H9 (cell line): ENCODE measurements around the gene UBE2N. TPM values are rescaled to one million over a fixed set of nuclear protein-coding genes. Genes with fewer than 3 reads are reported as not detected.

Experiments used
- DNase-seq: peaks from one replicate; pipeline ENCODE4 v3.0.0-alpha.2; 2017
- H2AFZ ChIP-seq: one replicate; pipeline ENCODE4 v1.6.1; 2013; ENCODE audit warnings: mild to moderate bottlenecking, low read length, control low read depth, moderate library complexity
- H2AK5ac ChIP-seq: 2 replicates; pipeline ENCODE4 v1.6.1; 2013; ENCODE audit warnings: low read length, control low read depth, mixed read lengths; ENCODE audit not compliant: insufficient read length
- H2BK120ac ChIP-seq: one replicate; pipeline ENCODE4 v1.6.1; 2013; ENCODE audit warnings: low read depth, mild to moderate bottlenecking, low read length, control low read depth, inconsistent platforms; ENCODE audit not compliant: poor library complexity, severe bottlenecking
- H2BK12ac ChIP-seq: 2 replicates; pipeline ENCODE4 v1.6.1; 2013; ENCODE audit warnings: low read length, control low read depth, mixed read lengths, low read depth; ENCODE audit not compliant: insufficient read length
- H2BK15ac ChIP-seq: 2 replicates; pipeline ENCODE4 v1.6.1; 2013; ENCODE audit warnings: low read depth, low read length, control low read depth
- H2BK20ac ChIP-seq: one replicate; pipeline ENCODE4 v1.6.1; 2013; ENCODE audit warnings: low read depth, mild to moderate bottlenecking, low read length, control low read depth, inconsistent platforms; ENCODE audit not compliant: poor library complexity, severe bottlenecking
- H2BK5ac ChIP-seq: 2 replicates; pipeline ENCODE4 v1.6.1; 2013; ENCODE audit warnings: low read length, control low read depth, mixed read lengths; ENCODE audit not compliant: insufficient read length
- H3K14ac ChIP-seq: 2 replicates; pipeline ENCODE4 v1.6.1; 2013; ENCODE audit warnings: low read length, control low read depth; ENCODE audit not compliant: insufficient read depth
- H3K18ac ChIP-seq: 2 replicates; pipeline ENCODE4 v1.6.1; 2013; ENCODE audit warnings: low read depth, mild to moderate bottlenecking, mixed read lengths, low read length, control low read depth; ENCODE audit not compliant: insufficient read length
- H3K23ac ChIP-seq: 2 replicates; pipeline ENCODE4 v1.6.1; 2013; ENCODE audit warnings: low read length, control low read depth, mixed read lengths, low read depth; ENCODE audit not compliant: insufficient read length
- H3K23me2 ChIP-seq: 2 replicates; pipeline ENCODE4 v1.6.1; 2013; ENCODE audit warnings: low read depth, mild to moderate bottlenecking, mixed read lengths, low read length, control low read depth; ENCODE audit not compliant: insufficient read length, poor library complexity, severe bottlenecking
- H3K27ac ChIP-seq: 2 replicates; pipeline ENCODE4 v1.5.1; 2013; ENCODE audit warnings: low read length, control low read depth, mixed read lengths, low read depth; ENCODE audit not compliant: insufficient read length
- H3K27me3 ChIP-seq: 2 replicates; pipeline ENCODE4 v1.6.1; 2013; ENCODE audit warnings: low read length, control low read depth, inconsistent platforms; ENCODE audit not compliant: insufficient read depth
- H3K4ac ChIP-seq: 2 replicates; pipeline ENCODE4 v1.6.1; 2013; ENCODE audit warnings: low read depth, mild to moderate bottlenecking, control low read depth, inconsistent platforms, low read length, moderate library complexity
- H3K4me1 ChIP-seq: 2 replicates; pipeline ENCODE4 v1.6.1; 2013; ENCODE audit warnings: low read length, control low read depth, inconsistent platforms; ENCODE audit not compliant: insufficient read depth
- H3K4me2 ChIP-seq: 2 replicates; pipeline ENCODE4 v1.6.1; 2013; ENCODE audit warnings: low read length, control low read depth, mixed read lengths; ENCODE audit not compliant: insufficient read length, insufficient read depth
- H3K56ac ChIP-seq: 2 replicates; pipeline ENCODE4 v1.6.1; 2013; ENCODE audit warnings: low read depth, mild to moderate bottlenecking, mixed read lengths, low read length, control low read depth; ENCODE audit not compliant: insufficient read length
- H3K79me1 ChIP-seq: 2 replicates; pipeline ENCODE4 v1.6.1; 2013; ENCODE audit warnings: low read depth, mild to moderate bottlenecking, moderate library complexity, low read length, control low read depth, inconsistent platforms; ENCODE audit not compliant: insufficient read depth, poor library complexity, severe bottlenecking
- H3K79me2 ChIP-seq: 2 replicates; pipeline ENCODE4 v1.6.1; 2013; ENCODE audit warnings: low read length, control low read depth, inconsistent platforms; ENCODE audit not compliant: insufficient read depth
- H3K9ac ChIP-seq: 2 replicates; pipeline ENCODE4 v1.6.1; 2013; ENCODE audit warnings: low read length, control low read depth, mixed read lengths; ENCODE audit not compliant: insufficient read length; ENCODE audit errors: extremely low read depth
- H3K9me3 ChIP-seq: one replicate; pipeline ENCODE4 v1.6.1; 2013; ENCODE audit warnings: low read depth, low read length, inconsistent platforms; ENCODE audit not compliant: control insufficient read depth
- H3T11ph ChIP-seq: one replicate; pipeline ENCODE4 v1.6.1; 2013; ENCODE audit warnings: mild to moderate bottlenecking, low read length, control low read depth, inconsistent platforms
- H4K20me1 ChIP-seq: one replicate; pipeline ENCODE4 v1.6.1; 2013; ENCODE audit not compliant: control insufficient read depth, insufficient read length, insufficient read depth
- H4K5ac ChIP-seq: 2 replicates; pipeline ENCODE4 v1.6.1; 2013; ENCODE audit warnings: low read depth, mild to moderate bottlenecking, mixed read lengths, low read length, control low read depth; ENCODE audit not compliant: insufficient read length
- H4K8ac ChIP-seq: replicated peaks from 2 replicates; pipeline ENCODE4 v1.6.1; 2013; ENCODE audit warnings: low read length, control low read depth, mixed read lengths, low read depth; ENCODE audit not compliant: insufficient read length
- H4K91ac ChIP-seq: 2 replicates; pipeline ENCODE4 v1.6.1; 2013; ENCODE audit warnings: low read depth, mild to moderate bottlenecking, moderate library complexity, mixed read lengths, low read length, control low read depth; ENCODE audit not compliant: insufficient read length
- H3K27ac Mint-ChIP-seq, 3 experiments: 2 replicates in 2 of 3; 3 replicates in 1 of 3; pipeline ENCODE4 v1.8.0; 2020 to 2021; ENCODE audit warnings: mixed read lengths in 3 of 3, mild to moderate bottlenecking in 1 of 3, moderate library complexity in 1 of 3
- H3K27me3 Mint-ChIP-seq: 2 replicates; pipeline ENCODE4 v1.8.0; 2021; ENCODE audit warnings: low read depth, mild to moderate bottlenecking, moderate library complexity, mixed read lengths
- H3K36me3 Mint-ChIP-seq, 3 experiments: 2 replicates in 2 of 3; 3 replicates in 1 of 3; pipeline ENCODE4 v1.8.0; 2020 to 2021; ENCODE audit warnings: low read depth in 3 of 3, mixed read lengths in 3 of 3; ENCODE audit not compliant: insufficient read depth in 1 of 3
- H3K4me1 Mint-ChIP-seq, 2 experiments: 2 replicates each; pipeline ENCODE4 v1.8.0; 2020; ENCODE audit warnings: mixed read lengths in 2 of 2
- H3K4me3 Mint-ChIP-seq, 2 experiments: 2 replicates in 1 of 2; 3 replicates in 1 of 2; pipeline ENCODE4 v1.8.0; 2020 to 2021; ENCODE audit warnings: mild to moderate bottlenecking in 2 of 2, mixed read lengths in 2 of 2, moderate library complexity in 1 of 2
- H3K9me3 Mint-ChIP-seq, 2 experiments: 2 replicates in 1 of 2; 3 replicates in 1 of 2; pipeline ENCODE4 v1.8.0; 2020; ENCODE audit warnings: mild to moderate bottlenecking in 2 of 2, mixed read lengths in 2 of 2, moderate library complexity in 1 of 2
- WGBS: extraction: QIAGEN DNeasy Blood & Tissue Kit; methylation state at CpG from one replicate; pipeline ENCODE4 v1.1.7; 2013; ENCODE audit warnings: missing lambda C conversion rate, low lambda C conversion rate, mixed read lengths; ENCODE audit not compliant: insufficient read length; ENCODE audit errors: extremely low coverage; 5-methylcytosine and 5-hydroxymethylcytosine counted together
- total RNA-seq: library from RNA; stranded (reverse); gene quantifications from 2 replicates; pipeline ENCODE4 v1.2.1, GENCODE V29; 2021
- TF ChIP-seq, protein P1 (sequence below): fragments of 200-600 bp; sonication (generic); conservative IDR thresholded peaks from 3 replicates; pipeline ENCODE4 v1.8.0; 2021; ENCODE audit warnings: antibody characterized with exemption, mild to moderate bottlenecking

UBE2N gene
- total RNA-seq, 1 experiment from 2014 or later: 192 TPM

DNA sequence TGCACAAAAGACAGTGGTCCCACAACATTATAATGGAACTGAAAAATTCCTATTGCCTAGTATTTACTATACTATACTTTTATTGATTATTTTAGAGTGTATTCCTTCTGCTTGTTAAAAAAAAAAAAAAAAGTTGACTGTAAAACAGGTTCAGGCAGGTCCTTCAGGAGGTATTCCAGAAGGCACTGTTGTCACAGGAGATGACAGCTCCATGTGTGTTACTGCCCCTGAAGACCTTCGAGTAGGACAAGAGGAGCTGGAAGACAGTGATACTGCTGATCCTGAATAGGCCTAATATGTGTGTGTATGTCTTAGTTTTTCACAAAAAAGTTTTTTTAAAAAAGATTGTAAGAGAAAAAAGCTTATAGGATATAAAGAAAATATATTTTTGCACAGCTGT, 12.3 kb downstream of the UBE2N start:
- Histone ChIP-seq H2BK15ac (no peak overlapping the region), H3K23ac (no peak overlapping the region), H2BK120ac (no peak overlapping the region), H3K9ac (no peak overlapping the region), H2AK5ac (no peak overlapping the region), H4K20me1 (no peaks in the 10 kb centered on the region), H2BK20ac (no peak overlapping the region), H3K79me2 (peaks cover 75% of the 10 kb centered on the region; the same call in 1 of the 2 replicates), H3K79me1 (peaks cover 4% of the 10 kb centered on the region), H3K18ac (no peak overlapping the region), H3K56ac (no peak overlapping the region), H3K14ac (no peak overlapping the region), H4K8ac (no peak overlapping the region), H3K27me3 (no peaks in the 10 kb centered on the region), H3K9me3 (no peaks in the 10 kb centered on the region), H3T11ph (no peak overlapping the region), H3K4me1 (peaks cover 4% of the 10 kb centered on the region), H3K4me2 (no peak overlapping the region), H2AFZ (no peak overlapping the region), H3K4ac (no peak overlapping the region), H3K23me2 (no peaks in the 10 kb centered on the region), H3K27ac (no peak overlapping the region), H4K91ac (no peak overlapping the region), H2BK5ac (no peak overlapping the region), H4K5ac (no peak overlapping the region), H2BK12ac (no peak overlapping the region)
- no peak overlapping the region for H3K4me3 Mint-ChIP-seq
- H3K27me3 Mint-ChIP-seq: no peaks in the 10 kb centered on the region
- H3K4me1 Mint-ChIP-seq: peaks cover 27 to 29% of the 10 kb centered on the region in 2 experiments
- H3K36me3 Mint-ChIP-seq: peaks cover 1 to 7% (median 2%) of the 10 kb centered on the region in 3 experiments; a peak in 4 of 7 replicates
- no peak for DNase-seq
- TF ChIP-seq, protein P1, sequence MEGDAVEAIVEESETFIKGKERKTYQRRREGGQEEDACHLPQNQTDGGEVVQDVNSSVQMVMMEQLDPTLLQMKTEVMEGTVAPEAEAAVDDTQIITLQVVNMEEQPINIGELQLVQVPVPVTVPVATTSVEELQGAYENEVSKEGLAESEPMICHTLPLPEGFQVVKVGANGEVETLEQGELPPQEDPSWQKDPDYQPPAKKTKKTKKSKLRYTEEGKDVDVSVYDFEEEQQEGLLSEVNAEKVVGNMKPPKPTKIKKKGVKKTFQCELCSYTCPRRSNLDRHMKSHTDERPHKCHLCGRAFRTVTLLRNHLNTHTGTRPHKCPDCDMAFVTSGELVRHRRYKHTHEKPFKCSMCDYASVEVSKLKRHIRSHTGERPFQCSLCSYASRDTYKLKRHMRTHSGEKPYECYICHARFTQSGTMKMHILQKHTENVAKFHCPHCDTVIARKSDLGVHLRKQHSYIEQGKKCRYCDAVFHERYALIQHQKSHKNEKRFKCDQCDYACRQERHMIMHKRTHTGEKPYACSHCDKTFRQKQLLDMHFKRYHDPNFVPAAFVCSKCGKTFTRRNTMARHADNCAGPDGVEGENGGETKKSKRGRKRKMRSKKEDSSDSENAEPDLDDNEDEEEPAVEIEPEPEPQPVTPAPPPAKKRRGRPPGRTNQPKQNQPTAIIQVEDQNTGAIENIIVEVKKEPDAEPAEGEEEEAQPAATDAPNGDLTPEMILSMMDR: no peak
- no peaks in the 10 kb centered on the region for H3K9me3 Mint-ChIP-seq
- H3K27ac Mint-ChIP-seq: no peak overlapping the region; a peak in 1 of 7 replicates
- WGBS: no CpG with 5 or more reads among the region's 1 CpG
